ENCODE data around the gene CCSAP.

CCSAP gene

GRCh38 chr1:229318056-229318455, 24.8 kb downstream of the CCSAP start (continued):
- TF ChIP-seq, protein P1, sequence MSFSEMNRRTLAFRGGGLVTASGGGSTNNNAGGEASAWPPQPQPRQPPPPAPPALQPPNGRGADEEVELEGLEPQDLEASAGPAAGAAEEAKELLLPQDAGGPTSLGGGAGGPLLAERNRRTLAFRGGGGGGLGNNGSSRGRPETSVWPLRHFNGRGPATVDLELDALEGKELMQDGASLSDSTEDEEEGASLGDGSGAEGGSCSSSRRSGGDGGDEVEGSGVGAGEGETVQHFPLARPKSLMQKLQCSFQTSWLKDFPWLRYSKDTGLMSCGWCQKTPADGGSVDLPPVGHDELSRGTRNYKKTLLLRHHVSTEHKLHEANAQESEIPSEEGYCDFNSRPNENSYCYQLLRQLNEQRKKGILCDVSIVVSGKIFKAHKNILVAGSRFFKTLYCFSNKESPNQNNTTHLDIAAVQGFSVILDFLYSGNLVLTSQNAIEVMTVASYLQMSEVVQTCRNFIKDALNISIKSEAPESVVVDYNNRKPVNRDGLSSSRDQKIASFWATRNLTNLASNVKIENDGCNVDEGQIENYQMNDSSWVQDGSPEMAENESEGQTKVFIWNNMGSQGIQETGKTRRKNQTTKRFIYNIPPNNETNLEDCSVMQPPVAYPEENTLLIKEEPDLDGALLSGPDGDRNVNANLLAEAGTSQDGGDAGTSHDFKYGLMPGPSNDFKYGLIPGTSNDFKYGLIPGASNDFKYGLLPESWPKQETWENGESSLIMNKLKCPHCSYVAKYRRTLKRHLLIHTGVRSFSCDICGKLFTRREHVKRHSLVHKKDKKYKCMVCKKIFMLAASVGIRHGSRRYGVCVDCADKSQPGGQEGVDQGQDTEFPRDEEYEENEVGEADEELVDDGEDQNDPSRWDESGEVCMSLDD (tag by site-specific recombination; IDR thresholded peaks at IDR 0.05), result no peak
- TF ChIP-seq, protein P2, sequence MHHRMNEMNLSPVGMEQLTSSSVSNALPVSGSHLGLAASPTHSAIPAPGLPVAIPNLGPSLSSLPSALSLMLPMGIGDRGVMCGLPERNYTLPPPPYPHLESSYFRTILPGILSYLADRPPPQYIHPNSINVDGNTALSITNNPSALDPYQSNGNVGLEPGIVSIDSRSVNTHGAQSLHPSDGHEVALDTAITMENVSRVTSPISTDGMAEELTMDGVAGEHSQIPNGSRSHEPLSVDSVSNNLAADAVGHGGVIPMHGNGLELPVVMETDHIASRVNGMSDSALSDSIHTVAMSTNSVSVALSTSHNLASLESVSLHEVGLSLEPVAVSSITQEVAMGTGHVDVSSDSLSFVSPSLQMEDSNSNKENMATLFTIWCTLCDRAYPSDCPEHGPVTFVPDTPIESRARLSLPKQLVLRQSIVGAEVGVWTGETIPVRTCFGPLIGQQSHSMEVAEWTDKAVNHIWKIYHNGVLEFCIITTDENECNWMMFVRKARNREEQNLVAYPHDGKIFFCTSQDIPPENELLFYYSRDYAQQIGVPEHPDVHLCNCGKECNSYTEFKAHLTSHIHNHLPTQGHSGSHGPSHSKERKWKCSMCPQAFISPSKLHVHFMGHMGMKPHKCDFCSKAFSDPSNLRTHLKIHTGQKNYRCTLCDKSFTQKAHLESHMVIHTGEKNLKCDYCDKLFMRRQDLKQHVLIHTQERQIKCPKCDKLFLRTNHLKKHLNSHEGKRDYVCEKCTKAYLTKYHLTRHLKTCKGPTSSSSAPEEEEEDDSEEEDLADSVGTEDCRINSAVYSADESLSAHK (tag by site-specific recombination; IDR thresholded peaks at IDR 0.05), result no peak
- TF ChIP-seq ZSCAN30 (tag by site-specific recombination; IDR thresholded peaks at IDR 0.05), result no peak

GRCh38 chr1:229316166-229316565, 26.7 kb downstream of the CCSAP start:
- Histone ChIP-seq H3K36me3 (ENCODE audit: control insufficient read depth in 2 of 2, insufficient read depth in 1 of 2, low read length in 2 of 2) (peaks cover 30 to 37% of the 10 kb centered on the region in 2 experiments), H3K4me3 (ENCODE audit: low read depth, low read length) (no peak overlapping the region), H3K4me1 (ENCODE audit: control insufficient read depth, insufficient read depth, low read length) (no peaks in the 10 kb centered on the region), H3K27ac (ENCODE audit: extremely low read depth, low read depth, low read length) (no peak overlapping the region), H3K9me3 (ENCODE audit: control insufficient read depth, insufficient read depth, low read depth, low read length) (no peaks in the 10 kb centered on the region)
- TF ChIP-seq ZNF626 (tag by site-specific recombination; IDR thresholded peaks at IDR 0.05), result no peak
- no peak for TF ChIP-seq KLF16 (tag by site-specific recombination; IDR thresholded peaks at IDR 0.05)
- no peak for TF ChIP-seq ZSCAN5A (tag by site-specific recombination; IDR thresholded peaks at IDR 0.05)
- TF ChIP-seq SETDB1 (IDR thresholded peaks at IDR 0.05; ENCODE audit: insufficient read length, low read length), result no peak
- TF ChIP-seq ZNF658 (tag by site-specific recombination; IDR thresholded peaks at IDR 0.05), result no peak
- TF ChIP-seq ZNF132 (tag by site-specific recombination; IDR thresholded peaks at IDR 0.05; ENCODE audit: borderline replicate concordance), result no peak
- no peak for TF ChIP-seq SP7 (tag by site-specific recombination; IDR thresholded peaks at IDR 0.05)
- TF ChIP-seq ZNF426 (tag by site-specific recombination; IDR thresholded peaks at IDR 0.05), result no peak
- TF ChIP-seq ZNF138 (tag by site-specific recombination; IDR thresholded peaks at IDR 0.05; ENCODE audit: borderline replicate concordance), result no peak
- no peak for TF ChIP-seq PATZ1 (tag by site-specific recombination; IDR thresholded peaks at IDR 0.05)
- no peak for TF ChIP-seq ZNF623 (tag by site-specific recombination; IDR thresholded peaks at IDR 0.05)
- TF ChIP-seq ZNF777 (tag by site-specific recombination; IDR thresholded peaks at IDR 0.05; ENCODE audit: borderline replicate concordance), result no peak
- no peak for TF ChIP-seq ZNF26 (tag by site-specific recombination; IDR thresholded peaks at IDR 0.05)
- no peak for TF ChIP-seq ZNF112 (tag by site-specific recombination; IDR thresholded peaks at IDR 0.05)
- TF ChIP-seq ZNF140 (tag by site-specific recombination; IDR thresholded peaks at IDR 0.05), result no peak
- TF ChIP-seq, protein P3, sequence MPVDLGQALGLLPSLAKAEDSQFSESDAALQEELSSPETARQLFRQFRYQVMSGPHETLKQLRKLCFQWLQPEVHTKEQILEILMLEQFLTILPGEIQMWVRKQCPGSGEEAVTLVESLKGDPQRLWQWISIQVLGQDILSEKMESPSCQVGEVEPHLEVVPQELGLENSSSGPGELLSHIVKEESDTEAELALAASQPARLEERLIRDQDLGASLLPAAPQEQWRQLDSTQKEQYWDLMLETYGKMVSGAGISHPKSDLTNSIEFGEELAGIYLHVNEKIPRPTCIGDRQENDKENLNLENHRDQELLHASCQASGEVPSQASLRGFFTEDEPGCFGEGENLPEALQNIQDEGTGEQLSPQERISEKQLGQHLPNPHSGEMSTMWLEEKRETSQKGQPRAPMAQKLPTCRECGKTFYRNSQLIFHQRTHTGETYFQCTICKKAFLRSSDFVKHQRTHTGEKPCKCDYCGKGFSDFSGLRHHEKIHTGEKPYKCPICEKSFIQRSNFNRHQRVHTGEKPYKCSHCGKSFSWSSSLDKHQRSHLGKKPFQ (tag by site-specific recombination; IDR thresholded peaks at IDR 0.05), result no peak
- TF ChIP-seq GLI2 (tag by site-specific recombination; IDR thresholded peaks at IDR 0.05; ENCODE audit: borderline replicate concordance, low read depth), result no peak
- CTCF ChIA-PET, result interaction anchor here (0.6 kb wide), 1 partner anchor 1086 kb away, joined by 3 read pairs; no protein-coding TSS in a partner anchor
- POLR2A ChIA-PET, result no interaction called here
